GDM1 (cell line): ENCODE data around the gene TTC38.

Experiments
- DNase-seq: peaks from one replicate; lab custom pipeline; 2025; lab: John Stamatoyannopoulos, UW

The TTC38 gene

DNA sequence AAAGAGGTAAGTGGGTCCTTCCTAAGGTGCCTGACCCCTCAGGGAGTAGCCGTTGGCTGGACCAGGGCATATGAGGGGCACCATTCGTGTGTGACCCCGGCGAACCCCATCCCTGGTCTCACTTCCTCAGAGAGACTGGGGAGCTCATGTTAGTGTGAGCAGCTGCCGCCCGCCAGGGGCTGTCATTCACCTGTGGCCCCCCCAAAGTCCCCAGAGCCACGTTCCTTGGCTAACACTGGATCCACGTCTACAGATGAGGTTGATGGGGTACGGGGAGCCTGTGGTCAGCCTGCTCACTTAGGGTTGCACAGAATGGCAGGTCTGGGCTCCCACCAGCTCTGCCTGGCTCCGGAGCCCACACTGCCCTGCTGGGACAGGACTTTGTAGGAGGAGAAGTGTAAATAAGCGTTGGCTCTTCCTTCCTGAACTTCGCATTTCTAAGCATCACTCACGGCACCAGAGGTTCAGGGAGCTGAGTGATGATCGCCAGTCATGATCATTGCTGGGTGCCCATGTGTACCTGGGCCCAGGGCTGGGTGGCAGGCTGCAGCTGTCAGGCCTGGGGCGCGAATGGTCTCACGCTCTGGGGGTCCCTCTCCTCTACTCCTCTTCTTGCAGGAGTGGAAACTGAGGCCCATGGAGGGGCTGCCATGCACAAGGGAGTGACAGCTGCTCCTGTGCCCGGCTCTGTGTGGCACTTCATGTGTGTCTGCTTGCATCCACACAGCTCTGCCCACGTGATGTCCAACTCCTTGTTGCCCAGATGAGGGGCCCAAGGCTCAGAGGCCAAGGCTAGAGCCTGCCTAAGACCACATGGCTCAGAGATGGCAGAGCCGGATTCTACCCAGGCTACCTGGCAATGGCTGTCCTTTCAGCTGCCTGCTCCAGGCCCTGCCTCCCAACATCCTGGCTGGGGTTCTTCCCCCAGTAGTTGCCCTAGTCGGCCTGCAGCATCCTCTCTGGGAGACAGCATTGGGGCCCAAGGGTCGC, 11.1 kb downstream of the TTC38 start:
- no peak for DNase-seq

DNA sequence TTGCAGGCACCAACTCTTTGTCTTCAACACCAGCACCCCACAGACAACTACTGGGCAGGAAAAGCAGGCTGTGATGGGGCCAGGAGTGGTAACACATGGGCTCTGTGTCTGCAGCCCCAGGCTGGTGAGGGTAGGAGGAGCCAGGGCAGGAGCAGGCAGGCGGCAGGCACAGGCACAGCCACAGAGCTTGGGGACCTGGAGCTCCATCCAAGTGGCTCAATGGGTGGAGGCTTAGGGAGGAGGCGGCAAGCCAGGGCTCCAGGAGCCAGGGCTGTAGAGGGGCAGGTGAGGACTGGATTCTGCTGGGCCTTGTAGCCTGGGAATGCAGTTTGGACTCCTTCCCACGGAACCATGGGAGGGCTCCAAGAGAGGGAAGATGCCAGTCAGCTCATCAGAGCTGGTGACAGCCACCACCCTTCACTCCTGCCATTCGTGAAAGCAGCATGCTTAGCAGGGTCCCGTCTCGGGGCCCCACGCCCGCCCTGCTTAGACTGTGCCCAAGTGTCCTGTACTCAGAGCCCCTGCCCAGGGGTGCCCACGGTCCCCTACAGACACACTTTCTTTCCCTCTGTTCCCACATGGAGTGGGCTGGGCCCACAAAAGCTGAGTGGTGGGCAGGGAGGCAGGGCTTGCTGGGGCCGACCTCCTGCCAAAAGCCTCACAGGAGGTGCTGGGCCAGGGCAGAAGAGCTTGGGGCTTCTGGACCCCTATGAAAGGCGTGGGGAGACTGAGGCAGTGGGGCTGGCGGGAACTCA, 12.4 kb downstream of the TTC38 start:
- no peak for DNase-seq

DNA sequence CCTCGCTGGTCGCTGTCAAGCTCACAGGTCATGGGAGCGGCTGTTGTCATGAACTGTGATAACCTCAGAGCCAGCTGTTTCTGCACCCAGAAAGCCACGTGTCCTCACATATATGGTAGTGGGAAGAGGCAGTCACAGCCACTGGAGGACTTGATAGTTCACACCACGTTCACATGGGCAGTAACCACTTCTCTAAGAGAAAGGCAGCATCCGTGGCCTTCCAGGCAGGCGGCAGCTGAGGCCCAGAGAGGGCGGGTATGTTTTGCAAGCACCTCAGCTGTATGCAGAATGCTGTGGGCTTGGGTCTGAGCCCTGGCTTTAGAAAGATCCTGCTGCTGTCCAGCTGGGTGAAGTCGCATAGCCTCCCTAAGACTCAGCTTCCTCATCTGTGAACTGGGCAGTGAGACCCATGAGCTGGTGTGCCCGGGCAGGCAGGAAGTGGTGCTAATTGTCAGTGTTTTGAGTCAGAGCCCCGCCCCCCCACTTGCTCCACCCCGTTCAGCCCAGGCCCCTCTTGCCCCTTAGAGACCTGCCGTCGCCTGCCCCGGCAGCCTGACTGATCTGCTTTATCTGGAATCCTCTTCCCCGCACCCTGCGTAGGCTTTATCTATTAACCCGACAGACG, 13.3 kb downstream of the TTC38 start:
- DNase-seq, result no peak

GRCh38 chr22:46281866-46282678, 14.3 kb downstream of the TTC38 start:
- no peak for DNase-seq

- DNase-seq, result no peak
These were observed 18.2 kb downstream of the TTC38 start for GRCh38 chr22:46286006-46286405.

DNA sequence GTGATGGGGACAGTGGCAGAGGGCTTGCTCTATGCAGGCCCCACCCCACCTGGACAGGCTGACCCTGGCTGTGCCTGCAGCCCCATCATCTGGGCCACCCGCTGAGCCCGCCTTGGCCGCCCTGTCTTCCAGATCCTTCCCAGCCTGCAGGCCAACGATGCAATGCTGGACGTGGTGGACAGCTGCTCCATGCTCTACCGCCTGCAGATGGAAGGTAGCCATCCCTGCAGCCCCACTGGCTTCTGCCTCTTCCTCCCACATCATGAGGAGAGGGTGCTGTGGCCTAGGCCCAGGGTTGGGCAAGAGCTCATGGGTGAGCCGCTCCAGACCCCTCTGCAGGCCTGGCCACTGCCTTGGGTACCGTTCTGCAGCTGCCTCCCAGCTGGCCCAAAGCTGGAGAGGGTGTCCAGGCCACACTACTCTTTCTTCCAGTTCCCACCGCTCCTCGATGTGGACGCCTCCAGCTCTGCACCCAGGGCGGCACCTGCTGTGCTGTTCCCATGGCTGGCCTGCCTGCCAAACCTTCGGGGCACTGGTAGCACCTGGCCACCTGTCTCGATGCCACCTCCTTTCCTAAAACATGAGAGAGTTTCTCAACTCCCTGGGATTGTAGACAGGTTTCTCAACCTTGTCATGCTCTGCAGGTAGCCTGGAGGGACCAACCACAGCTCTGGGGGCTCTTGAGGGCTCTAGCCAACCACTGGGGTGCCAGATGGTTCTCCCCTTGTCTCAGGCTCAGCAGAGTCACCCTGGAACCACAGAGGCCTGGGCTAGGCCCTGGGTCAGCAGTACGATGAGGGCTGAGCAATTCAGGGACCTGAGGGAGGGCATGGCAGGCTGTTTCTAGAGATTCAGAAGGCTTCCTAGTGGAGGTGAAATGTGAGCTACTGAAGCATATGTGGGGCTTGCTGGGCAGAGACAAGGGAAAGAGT, 19.4 kb downstream of the TTC38 start:
- no peak for DNase-seq

GRCh38 chr22:46287873-46288751, 20.3 kb downstream of the TTC38 start:
- peak; percentile 74 for DNase-seq

DNA sequence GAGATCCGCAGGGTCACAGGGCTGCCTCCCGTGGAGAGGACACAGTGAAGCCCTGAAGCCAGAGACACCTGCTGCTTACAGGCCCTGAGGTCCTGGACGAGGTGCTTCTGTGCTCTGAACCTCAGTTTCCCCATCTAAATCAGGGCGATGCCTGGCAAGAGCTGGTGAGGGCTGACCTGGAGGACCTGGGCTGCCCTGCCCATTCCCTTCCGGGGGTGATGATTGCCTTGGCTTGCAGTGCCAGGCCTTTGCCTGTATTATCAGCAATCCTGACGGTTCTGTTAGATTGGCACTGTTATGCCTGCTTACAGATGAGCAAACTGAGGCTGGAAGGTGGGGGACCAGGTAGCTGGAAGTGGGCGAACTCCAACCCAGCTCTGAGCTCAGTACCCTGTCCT, 21.0 kb downstream of the TTC38 start:
- DNase-seq, result no peak

GRCh38 chr22:46289244-46289891, 21.6 kb downstream of the TTC38 start:
- DNase-seq, result no peak

GRCh38 chr22:46290121-46290842, 22.5 kb downstream of the TTC38 start:
- no peak for DNase-seq

DNA sequence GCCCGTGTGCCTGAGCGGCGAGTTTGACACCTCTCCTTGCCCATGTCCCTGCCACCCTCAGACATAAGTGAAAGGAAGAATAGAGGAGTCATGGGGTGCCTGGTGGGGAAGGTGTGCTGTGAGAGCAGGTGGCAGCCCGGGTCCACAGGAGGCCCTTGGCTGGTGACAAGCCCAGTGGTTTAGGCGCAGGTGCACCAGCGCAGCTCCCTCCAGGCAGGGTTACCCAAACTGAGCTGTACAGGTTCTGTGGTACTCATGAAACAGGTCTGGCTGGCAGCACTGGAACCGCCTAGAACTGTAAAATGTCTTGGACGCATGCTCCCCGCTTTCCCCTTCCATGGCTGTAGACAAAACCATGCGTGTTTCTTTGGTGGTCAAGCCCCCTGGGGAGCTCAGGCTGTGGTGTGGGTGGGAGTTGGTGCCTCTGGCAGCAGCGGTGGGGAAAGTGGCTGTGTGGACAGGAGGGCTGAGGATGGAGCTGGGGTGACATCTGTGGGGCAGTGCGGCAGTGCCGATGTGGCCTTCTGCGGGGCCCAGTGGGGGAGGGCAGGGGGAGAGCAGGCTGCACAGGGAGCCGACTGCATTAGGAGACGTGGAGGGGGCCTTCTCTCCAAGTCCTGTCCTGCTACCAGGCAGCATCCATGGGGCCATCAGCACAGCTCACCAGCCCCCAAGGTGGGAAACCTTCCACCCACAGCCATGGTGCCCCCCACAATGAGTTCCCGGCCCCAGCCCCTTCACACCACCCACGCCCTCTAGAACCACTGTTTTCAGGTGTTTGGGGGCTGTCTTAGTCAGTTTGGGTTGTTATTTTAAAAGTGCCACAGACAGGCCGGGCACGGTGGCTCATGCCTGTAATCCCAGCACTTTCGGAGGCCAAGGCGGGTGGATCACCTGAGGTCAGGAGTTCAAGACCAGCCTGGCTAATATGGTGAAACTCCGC, 23.3 kb downstream of the TTC38 start:
- no peak for DNase-seq

GRCh38 chr22:46292173-46292572, 24.4 kb downstream of the TTC38 start:
- no peak for DNase-seq

DNA sequence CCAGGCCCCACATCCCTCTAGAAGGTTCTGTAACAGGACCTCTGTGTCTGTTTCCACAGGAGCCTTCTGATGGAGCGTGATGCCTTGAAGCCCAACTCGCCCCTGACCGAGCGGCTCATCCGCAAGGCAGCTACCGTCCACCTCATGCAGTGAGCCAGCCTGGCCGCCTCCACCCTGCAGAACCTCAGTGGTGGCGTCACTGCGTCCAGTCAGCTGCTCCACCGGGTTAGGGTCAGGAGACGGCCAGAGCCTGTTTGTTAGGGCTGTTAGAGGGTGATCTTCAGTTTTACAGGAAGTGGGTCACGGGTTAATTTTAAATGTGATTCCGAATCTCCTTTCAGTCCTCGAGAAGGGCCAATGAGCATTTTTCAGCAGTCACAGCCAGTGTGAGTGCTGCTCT, 24.9 kb downstream of the TTC38 start:
- DNase-seq, result no peak

GRCh38 chr22:46293577-46294260, 25.9 kb downstream of the TTC38 start:
- peak; percentile 71 for DNase-seq

DNA sequence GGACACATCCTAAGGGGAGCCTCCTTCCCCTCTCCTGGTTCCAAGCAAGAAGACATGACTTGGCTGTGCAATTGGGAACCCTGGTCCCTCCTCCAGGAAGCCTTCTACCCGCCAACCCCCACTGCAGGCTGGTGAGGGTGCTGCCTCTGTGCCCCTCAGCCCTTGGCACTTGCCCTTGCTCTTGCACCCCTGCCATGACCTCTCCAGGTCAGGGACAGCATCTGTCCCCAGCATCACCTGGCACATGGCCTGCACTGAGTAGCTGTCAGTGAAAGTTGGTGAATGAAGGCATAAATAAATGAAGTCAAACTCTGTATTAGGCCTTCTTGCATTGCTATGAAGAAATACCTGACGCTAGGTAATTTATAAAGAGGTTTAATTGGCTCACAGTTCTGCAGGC, 27.0 kb downstream of the TTC38 start:
- DNase-seq, result no peak

DNA sequence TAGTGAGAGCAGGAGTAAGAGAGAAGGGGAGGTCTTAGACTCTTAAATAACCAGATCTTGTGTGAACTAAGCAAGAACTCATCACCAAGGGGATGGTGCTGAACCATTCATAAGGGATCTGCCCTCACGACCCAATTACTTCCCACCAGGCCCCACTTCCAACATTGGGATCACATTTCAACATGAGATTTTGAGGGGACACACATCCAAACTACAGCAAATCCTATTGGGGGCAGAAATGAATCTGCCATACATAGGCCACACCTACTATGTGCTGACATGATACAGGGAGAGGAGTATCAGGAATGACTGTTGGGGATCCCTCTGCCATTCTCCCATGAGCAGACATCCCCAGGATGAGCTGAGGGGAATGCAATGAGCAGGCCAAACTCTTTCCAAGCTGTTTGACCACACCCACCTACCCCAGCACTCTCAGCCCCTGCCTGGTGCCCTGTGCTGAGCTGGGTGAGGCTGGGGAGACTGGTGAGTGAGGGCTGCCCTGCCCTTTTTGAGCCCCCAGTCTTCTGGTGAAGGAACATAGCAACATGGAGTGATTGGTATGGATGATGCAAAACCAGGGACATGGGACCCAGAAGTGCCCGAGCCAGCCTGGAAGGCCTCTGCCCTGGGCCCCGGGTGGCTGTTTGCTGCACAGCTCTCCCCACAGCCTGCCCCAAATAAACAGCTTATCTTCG, 27.6 kb downstream of the TTC38 start:
- no peak for DNase-seq
